Measurements from ENCODE around the gene HELZ2.
"Not testable (repeated sequence)": the region's sequence is repeated elsewhere in the genome, so short reads cannot be mapped to it uniquely, and the experiment has no call there.

HELZ2 gene

DNA sequence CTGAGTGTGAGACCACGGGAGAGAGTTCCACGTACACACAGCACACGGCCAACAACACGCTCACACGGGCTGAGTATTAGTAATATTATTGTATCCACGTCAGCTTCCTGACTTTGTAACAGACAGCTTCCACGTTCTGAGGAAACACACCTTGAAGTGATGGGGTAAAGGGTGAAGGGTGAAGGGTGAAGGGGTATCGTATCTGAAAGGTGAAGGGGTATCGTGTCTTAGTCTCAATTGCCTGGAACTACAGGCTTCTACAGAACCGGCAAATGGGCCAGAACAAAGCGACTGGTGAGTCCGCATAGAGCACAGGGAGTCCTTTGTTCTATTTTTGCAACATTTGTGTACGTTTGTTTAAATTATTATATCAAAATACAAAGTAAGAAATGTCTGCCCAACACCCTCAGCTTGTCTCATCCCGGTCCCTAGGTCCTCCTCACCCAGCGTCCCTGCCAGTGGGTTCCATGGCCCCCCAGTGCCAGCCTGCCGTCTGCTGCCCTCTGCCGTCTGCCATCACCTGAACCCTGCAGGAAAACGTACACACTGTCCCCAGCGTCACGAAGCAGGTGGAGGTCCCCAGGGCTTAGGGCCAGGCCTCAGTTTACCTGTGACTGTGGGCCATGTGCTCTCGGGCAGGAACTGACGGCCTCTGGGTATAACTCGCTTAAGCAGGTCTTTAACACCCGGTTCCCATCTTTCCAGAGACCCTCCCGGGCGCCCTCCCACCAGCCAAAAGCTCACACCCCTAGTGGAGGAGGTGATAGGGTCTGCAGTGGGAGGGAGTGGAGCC lies 4.4 kb upstream of the HELZ2 start:
- DNase-seq (ENCODE audit: low read depth), result no peak

GRCh38 chr20:63577317-63577894 lies 3.4 kb upstream of the HELZ2 start:
- DNase-seq (ENCODE audit: low read depth), result no peak

DNA sequence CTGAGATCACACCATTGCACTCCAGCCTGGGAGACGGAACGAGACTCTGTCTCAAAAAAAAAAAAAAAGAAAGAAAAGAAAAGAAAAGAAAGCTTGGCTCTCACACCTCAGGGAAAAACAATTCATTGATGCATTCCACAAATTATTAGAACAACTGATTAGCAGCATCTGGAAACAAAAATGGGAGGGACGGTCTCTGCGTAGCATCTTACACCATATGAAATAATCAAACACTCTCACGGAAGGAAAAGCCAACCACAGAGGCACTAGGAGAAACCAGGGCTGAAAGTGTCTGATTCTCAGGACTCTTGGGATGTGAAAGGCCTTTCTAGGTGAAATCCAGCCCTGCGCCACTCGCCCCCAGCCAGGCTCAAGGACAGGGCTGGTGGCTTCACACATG lies 2.3 kb upstream of the HELZ2 start:
- no peak for DNase-seq (ENCODE audit: low read depth)

DNA sequence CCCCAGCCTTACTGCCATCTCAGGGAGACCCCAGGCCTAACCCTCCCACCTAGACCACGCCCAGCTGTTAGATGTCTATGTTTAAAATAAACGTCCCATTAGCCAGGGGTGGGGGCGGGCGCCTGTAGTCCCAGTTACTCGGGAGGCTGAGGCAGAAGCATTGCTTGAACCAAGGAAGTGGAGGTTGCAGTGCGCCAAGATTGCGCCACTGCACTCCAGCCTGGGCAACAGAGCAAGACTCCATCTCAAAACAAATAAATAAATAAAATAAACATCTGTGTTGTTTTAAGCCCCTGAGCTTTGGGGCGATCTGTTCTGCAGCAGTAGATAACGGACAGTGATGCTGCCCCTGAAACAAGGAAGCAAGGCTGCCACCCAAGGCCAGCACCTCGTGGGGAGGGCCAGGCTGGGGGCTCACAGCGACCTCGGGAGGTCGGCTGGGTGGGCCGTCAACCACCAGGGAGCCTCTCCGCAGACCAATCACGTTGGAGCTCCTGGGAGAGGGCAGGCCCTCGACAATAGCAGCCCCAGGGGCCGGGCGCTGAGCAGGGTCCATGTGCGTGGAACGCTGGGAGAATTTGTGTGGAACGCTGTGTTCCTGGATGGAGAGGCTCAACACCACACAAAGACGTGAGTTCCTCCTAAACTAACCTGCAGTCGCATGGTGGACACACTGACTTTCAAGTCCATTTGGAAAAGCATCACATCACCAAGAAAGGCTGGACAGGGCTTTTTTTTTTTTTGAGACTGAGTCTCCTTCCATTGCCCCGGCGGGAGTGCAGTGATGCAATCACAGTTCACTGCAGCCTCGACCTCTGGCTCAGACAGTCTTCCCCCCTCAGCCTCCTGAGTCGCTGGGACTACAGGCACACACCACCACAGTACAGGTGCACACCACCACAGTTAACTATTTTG lies 1.0 kb upstream of the HELZ2 start:
- no peak for DNase-seq (ENCODE audit: low read depth)

DNA sequence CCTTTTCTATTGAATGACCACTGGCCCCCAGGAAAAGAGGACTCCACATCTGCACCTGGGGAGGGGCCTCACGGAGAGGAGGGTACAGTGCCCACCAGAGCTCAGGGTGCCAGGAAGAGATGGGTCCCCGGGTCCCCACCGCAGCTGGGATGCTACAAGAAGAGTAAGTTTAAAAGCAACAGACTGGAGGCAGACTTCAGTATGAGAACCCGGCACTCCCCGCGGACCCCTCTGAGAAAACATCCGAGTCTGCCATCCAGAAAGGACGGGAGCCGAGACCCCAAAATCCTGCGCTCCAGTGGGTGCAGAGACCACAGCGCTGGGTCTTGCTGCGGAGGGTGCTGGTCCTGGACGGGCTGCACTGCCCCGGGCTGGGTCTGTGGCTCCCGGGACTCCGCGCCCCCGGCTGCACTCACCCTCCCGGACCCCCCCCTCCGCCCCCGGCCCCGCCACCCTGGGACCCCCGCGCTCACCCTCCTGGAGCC lies 350 bp downstream of the HELZ2 start:
- DNase-seq (ENCODE audit: low read depth), result no peak

DNA sequence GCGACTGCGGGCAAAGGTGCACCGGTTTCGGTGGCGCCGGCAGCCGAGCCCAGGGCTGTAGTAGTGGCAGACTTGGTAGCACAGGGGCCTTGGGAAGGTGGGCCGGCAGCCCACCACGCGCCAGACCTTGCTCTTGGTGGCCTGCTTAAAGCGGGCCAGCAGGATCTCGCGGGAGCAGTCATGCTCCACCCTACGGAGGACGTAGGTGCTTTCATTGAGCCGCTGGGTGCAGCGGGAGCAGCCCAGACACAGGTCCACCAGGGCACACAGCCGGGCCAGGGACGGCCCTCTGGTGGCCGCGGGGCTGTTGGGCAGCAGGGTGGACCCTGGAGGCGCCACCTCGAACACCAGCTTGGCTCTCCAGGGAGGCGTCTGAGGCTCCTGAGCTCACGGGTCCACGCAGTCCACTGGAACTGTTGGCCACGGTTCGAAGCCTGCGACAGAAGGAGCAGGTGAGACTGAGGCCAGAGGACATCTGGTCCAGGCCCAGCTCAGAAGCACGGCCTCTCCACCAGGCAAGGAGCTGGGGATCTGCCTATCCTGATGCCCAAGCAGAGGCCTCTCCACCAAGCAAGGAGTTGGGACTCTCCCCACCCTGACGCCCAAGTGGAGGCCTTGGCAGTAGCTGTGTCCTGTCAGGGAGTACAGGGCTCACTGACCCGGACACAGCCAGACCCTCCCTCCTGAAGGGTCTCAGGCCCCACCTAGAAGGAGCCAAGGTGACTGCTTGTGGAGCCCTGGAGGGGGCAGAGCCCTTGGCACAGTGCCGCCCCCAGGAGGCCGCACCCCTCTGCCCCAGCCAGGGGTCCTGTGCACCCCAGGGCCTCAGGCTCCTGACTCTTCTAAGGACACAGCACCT lies 1.0 kb downstream of the HELZ2 start:
- no peak for DNase-seq (ENCODE audit: low read depth)

DNA sequence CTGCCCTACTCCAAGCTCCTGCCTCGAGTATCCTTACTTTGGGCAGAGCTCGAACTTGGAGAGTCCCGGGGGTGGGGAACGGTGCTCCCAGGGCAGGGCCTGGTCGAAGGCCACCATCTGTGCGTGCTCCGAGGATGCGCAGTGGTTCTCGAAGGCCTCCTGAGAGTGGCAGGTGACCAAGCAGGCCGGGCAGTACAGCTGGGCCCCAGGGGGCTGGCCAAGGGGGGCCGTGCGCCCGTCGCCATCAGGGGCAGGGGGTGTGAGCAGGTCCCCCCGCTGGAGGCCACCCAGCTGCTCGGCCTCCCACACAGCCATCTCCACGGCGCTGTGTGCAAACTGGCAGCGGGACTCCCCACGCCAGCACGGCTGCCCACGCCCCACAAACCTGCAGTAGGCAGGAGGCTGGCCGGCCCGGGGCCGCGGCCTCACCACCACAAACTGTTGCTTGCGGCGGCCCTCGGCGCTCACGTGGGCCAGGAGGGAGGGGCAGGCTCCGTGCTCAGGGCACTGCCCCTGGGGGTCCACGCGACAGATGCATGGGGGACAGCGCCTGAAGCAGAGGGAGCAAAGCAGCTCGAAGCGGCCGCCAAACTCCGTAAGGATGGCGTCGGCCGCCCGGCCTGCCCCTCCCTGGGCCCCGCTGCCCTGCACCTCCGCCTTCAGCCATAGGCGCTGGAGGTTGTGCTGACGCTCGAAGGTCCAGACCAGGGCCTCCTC lies 1.8 kb downstream of the HELZ2 start:
- no peak for DNase-seq (ENCODE audit: low read depth)

DNA sequence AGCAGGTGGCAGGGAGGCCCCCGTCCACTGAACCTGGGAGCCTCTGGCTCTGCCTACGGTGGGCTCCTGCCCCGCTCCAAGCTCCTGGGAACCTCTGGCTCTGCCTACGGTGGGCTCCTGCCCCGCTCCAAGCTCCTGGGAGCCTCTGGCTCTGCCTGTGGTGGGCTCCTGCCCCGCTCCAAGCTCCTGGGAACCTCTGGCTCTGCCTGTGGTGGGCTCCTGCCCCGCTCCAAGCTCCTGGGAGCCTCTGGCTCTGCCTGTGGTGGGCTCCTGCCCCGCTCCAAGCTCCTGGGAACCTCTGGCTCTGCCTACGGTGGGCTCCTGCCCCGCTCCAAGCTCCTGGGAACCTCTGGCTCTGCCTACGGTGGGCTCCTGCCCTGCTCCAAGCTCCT lies 3.0 kb downstream of the HELZ2 start:
- not testable (repeated sequence) for DNase-seq (ENCODE audit: low read depth)

GRCh38 chr20:63570281-63571086 lies 3.6 kb downstream of the HELZ2 start:
- DNase-seq (ENCODE audit: low read depth), result no peak

- no peak for DNase-seq (ENCODE audit: low read depth)
Measured at GRCh38 chr20:63568986-63569949, 4.8 kb downstream of the HELZ2 start.

DNA sequence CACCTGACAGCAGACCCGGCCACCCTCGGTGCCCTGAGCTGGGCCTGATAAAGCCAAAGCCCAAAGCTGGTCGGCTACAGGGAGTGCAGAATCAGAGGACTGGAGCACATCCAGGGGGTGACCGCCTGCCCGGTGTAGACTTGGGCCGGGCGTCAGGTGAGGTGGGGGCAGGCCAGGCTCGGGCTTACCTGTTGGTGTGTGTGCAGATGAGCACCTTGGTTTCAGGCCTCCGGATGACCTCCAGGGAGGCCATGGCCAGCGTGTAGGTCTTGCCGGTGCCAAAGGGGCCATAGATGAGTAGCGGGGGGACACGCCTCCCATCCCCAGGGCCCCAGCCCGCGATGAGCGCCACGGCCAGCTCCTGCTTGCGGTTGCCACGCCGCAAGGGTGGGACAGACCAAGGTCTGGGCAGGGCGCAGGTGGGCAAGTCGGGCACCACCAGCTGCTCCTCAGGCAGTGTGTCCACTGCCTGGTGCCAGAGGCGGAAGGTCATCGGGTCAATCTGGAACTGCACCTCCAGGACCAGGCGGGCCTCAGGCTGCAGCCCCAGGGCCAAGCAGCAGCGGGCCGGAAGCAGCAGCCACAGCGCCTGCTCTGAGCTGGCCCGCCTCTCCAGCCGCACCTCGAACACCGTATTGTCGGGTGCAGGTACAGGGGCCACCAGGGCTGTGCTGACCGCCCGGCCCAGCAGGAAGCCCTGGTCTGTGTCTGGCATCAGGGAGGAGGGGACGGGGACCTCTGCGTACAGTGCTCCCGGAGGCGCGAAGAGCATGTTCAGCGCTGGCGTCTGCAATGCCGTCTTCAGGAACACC lies 5.7 kb downstream of the HELZ2 start:
- no peak for DNase-seq (ENCODE audit: low read depth)

DNA sequence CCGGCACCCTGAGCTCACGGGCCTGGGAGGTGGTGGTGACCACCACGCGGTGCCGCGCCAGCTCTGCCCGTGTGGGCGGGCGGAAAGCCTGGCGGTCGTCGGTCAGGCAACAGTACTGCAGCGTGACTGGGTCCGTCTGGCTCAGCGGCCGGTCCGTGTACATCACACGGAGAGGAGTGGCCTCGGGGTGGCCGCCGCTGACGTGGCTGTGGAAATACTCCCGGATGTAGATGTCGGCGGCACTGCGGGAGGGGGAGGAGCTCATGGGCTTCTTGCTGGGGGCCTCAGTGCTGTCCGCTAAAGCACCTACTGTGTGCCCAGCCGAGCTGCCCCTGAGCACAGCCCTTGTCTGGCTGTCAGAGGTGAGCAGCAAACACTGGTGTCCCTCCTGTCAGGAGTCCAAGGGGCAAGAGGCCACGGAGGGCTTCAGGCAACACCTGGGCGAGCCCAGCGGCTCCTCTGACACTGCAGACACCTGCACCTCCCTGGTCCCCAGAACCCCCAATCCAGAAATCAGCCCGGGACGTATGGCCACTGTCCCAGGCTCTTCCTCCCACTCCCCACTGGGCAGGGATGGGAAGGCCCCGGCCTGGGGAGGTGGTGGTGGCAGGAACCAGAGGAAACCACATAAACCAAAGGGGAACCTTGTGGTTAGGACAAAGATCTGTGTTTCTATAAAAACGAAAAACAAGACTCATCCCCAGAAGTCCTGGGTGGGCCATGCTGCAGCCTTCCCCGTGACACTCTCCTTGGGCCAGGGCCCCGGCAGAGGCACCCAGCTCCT lies 6.5 kb downstream of the HELZ2 start:
- no peak for DNase-seq (ENCODE audit: low read depth)

- no peak for DNase-seq (ENCODE audit: low read depth)
Measured at GRCh38 chr20:63567136-63567385, 7.0 kb downstream of the HELZ2 start.

- DNase-seq (ENCODE audit: low read depth), result no peak
Measured at GRCh38 chr20:63566395-63567135, 7.5 kb downstream of the HELZ2 start.

GRCh38 chr20:63565699-63566335 lies 8.2 kb downstream of the HELZ2 start:
- DNase-seq (ENCODE audit: low read depth), result no peak

GRCh38 chr20:63565021-63565698 lies 8.9 kb downstream of the HELZ2 start:
- no peak for DNase-seq (ENCODE audit: low read depth)

Data from non-pigmented ciliary epithelial cell (primary cell).